ENCODE measurements around the gene NUDT3.

DNA sequence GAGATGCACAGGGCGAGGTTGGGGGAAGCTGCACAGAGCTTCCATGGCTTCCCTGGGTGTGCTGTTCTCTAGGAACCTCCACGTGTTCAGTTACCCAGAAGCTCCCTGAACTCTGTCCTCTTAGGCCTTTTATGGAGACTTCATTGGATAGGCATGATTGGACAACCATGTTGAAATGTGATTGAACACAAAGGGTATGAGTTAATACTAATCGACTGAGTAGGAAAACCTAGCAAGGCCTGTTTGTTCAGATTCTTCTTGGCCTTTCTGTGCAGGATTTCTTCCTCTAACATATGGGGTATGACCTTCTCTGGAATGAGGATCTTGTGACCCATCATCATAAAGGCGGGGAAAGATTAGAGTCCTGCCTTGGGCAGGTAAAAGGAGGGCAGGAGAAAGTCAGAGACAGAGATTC lies 73.0 kb downstream of the NUDT3 start:
- TF ChIP-seq, protein P1, sequence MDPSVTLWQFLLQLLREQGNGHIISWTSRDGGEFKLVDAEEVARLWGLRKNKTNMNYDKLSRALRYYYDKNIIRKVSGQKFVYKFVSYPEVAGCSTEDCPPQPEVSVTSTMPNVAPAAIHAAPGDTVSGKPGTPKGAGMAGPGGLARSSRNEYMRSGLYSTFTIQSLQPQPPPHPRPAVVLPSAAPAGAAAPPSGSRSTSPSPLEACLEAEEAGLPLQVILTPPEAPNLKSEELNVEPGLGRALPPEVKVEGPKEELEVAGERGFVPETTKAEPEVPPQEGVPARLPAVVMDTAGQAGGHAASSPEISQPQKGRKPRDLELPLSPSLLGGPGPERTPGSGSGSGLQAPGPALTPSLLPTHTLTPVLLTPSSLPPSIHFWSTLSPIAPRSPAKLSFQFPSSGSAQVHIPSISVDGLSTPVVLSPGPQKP (CRISPR knock-in tag; IDR thresholded peaks at IDR 0.05), result no peak
- no peak for TF ChIP-seq TCF7 (IDR thresholded peaks at IDR 0.05; ENCODE audit: borderline replicate concordance)
